ENCODE results near the gene PPP5C.
"Not testable (repeated sequence)": the region's sequence is repeated elsewhere in the genome, so short reads cannot be mapped to it uniquely, and the experiment has no call there.

The PPP5C gene

GRCh38 chr19:46435689-46436088 lies 88.8 kb downstream of the PPP5C start:
- not testable (repeated sequence) for DNase-seq

Measured in hematopoietic multipotent progenitor cell treated with erythropoietin and hydrocortisone succinate and interleukin-3 and kit ligand, for 4 days (in vitro differentiated cells).